T1000 (cell line): ENCODE results near the gene CDK14.

Experiments used
- DNase-seq: peaks from one replicate; lab custom pipeline; 2025; ENCODE audit warnings: mixed read lengths; lab: John Stamatoyannopoulos, UW

The CDK14 gene

GRCh38 chr7:90597563-90598253 is 1.6 kb downstream of the CDK14 start:
- DNase-seq, result no peak

GRCh38 chr7:90599038-90599437 is 2.9 kb downstream of the CDK14 start:
- DNase-seq, result no peak

DNA sequence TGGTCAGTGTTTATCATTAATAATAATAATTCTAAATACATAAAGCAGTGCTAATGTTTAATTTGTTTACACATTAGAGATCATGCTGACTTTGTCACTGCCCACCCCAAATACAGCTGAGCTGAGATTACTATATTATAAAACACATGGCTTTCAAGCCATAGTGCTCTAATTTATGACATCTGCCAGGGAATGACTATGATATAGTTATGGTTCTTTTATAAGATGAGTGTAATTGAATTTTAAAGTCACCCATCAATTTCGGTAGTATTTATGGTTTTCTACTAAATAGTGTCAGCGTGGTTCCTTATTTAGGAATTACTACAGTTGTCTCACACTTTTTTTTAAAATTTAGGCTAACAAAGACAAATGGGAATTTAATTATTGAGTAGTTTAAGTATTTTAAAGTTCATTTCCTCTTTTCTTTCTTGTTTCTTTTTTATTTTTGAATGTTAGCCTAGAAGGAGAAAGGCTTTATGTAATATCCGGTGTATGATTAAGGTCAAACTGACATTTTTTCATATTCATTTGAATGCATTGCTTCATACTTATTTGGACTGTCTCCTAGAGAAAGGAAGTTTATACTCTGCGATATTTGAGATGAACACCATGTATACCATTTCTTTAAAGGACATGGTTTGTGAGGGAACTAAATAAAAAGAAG is 3.9 kb downstream of the CDK14 start:
- DNase-seq, result no peak

DNA sequence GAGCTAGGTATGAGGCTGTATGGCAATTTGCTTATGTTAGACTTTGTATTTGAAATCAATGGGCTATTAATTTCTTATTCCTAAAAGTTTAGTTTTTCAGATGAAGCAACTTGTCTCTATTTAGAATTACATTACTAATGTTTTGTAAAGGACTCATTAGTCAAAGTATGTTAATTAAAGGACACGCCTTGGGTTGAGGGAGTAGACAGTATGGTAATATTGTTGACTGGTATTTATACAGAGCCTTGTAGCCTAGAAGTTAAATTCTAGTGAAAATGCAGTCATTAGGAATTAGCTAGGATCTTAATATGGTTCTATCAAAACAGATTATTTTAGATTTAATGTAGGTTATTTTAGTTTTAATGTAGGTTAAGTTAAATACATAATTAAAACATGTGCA is 6.2 kb downstream of the CDK14 start:
- DNase-seq, result no peak

- DNase-seq, result no peak
These were observed 7.2 kb downstream of the CDK14 start for GRCh38 chr7:90603346-90603745.

GRCh38 chr7:90604383-90604782 is 8.3 kb downstream of the CDK14 start:
- DNase-seq, result no peak

DNA sequence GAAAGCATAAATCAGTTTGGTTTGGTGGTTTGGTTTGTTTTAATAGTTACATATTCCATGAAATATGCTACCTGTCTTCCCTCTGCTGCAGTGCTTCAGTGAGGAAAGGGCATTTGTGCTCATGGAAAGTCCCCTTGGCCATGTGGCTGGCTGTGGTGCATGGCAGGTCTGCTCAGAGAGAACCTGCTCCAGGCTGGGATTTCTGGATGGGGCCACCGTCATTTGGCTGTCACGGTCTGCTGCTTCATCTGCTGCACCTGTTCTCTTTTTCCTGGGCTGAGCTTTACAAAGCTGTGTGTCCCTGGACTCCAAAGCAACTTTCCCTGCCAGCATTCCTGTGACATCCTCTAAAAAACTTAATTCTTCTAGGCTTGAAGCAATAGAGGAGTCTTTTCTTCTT is 8.9 kb downstream of the CDK14 start:
- DNase-seq, result no peak

DNA sequence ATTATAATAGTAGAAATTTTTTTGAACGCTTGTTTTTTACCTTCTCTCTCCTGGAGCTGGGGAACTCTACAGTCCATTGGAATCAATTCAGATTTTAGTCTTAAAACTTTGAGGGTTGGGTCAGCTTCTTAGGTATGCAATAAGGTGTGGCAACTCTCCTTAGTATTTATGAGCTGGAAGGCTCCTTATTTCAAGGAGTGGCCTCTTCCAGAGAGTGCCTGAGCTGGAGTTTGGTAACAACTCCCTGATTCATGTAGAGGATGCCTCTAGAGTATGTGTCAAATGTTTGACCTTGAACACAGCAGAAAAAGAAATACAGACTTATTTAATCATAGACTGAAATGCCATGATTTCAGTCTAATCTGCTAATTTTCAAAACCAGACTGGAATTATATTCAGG is 11.1 kb downstream of the CDK14 start:
- DNase-seq, result no peak

- DNase-seq, result no peak
These were observed 14.0 kb downstream of the CDK14 start for GRCh38 chr7:90610105-90610504.

- DNase-seq, result no peak
These were observed 15.0 kb downstream of the CDK14 start for GRCh38 chr7:90611115-90611514.

DNA sequence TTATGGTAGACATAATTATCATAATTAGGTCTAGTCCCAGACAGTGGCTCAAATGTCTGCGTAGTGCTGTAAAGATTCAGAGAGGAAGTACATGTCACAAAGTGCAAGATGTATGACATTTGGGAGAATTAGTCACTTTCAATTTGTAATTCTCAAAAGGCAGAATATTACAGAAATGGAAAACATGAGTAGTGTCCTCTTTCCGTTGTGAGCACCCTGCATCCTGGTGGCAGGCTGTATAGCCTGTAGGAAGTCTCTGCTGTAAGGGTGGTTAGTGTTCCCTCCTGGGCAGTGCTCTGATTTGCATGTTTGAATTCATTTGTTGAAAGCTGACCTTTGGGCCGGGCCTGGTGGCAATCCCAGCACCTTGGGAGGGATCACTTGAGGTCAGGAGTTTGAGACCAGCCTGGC is 17.0 kb downstream of the CDK14 start:
- DNase-seq, result no peak

DNA sequence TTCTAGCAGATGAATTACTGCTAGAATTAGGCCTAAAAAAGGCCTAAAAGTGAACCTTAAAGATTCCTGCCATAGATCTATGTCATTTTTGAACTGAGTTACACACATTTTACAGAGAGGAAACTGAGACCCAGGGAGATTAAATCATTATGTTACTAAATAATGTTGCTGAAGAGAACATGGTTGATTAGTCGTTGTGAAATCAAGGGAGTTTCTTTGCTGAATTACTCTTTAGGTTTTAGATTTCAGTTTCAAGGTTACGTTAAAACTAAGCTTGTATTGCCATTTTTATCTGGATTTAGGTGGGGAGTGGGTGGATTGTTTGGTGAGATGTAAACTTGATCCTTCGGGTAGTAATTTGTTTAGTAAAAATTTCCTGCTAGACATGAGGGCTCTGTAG is 21.3 kb downstream of the CDK14 start:
- DNase-seq, result no peak

GRCh38 chr7:90618876-90619275 is 22.8 kb downstream of the CDK14 start:
- DNase-seq, result no peak

GRCh38 chr7:90621125-90621746 is 25.1 kb downstream of the CDK14 start:
- no peak for DNase-seq

DNA sequence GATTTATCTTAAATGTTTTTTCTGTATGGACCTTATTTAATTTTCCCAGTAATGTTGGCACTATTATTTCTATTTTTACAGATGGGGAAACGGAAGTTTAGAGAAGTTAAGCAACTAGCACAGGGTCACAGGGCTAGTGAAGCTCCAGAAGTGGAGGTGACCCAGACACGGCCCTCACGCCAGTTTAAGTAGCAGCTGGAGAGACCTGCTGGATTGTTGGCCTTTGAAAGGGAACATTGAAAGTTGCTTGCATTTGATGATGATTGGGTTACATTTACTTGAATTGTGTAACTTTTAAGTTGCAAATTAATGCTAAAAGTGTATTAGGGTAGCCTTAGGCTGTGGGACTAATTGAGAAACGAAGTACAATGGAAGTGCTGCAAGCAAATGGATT is 25.6 kb downstream of the CDK14 start:
- no peak for DNase-seq

- DNase-seq, result no peak
These were observed 26.5 kb downstream of the CDK14 start for GRCh38 chr7:90622670-90623069.

DNA sequence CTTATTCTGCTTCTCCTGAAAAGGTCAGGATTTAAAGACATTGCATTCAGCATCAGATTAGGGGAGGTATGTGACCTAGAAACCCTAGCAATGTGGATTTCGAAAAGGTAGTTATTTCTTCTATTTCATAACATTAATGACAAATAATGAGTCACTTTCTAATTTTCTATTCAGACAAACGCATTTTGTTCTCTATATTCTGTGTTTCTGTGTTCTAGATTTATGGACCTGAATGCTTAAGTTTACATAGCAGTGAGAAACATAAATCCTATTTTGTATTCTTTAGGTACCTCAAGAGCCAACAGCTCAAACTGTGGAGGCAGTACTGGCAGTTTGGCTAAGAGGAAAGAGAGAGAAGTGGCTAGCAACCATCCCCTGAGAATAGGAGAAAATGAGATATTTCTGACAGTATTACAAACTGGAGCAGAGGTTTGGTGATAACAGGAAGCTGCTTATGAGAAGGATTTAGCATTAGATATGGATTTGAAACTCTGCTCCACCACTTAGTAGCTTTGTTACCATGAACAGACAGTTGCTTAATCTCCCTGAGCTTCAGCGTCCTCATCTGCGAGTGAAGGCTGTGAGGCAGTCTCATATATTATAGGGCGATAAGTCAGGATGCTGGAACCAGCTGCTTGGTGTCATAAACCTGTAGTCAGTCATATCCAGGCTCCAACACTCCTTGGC is 28.2 kb downstream of the CDK14 start:
- no peak for DNase-seq

DNA sequence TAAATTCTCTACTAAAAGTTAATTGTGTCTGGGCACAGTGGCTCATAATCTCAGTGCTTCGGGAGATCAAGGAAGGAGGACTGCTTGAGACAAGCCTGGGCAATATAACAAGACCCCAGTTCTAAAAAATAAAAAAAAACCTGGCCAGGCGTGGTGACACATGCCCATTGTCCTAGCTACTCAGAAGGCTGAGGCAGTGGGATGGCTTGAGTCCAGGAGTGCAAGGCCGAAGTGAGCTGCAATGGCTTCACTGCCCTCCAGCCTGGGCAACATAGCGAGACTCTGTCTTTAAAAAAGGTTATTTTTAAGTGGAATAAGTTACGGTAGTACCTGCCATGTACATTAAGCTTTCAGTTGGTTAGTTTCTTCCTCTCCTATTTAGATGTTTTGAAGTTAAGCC is 28.9 kb downstream of the CDK14 start:
- DNase-seq, result no peak

DNA sequence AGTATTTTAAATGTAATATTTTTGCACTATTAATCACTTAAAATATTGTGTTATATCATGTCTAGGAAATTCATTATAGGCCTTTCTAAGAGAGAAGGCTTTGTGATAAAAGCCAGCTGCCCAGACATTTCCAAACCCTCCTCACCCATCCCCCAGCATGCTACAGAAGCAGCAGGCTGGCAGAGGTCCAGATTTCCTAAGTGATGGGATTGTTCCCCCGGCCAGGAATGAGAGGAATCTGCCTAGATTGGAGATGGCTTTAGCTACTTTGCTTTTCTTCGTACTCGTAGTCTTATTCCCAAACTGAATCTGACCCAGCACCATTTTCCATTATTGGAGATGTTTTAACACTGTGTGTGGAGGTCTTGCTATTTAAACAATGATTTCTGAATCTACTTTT is 29.4 kb downstream of the CDK14 start:
- no peak for DNase-seq

GRCh38 chr7:90626013-90626412 is 29.9 kb downstream of the CDK14 start:
- DNase-seq, result no peak

DNA sequence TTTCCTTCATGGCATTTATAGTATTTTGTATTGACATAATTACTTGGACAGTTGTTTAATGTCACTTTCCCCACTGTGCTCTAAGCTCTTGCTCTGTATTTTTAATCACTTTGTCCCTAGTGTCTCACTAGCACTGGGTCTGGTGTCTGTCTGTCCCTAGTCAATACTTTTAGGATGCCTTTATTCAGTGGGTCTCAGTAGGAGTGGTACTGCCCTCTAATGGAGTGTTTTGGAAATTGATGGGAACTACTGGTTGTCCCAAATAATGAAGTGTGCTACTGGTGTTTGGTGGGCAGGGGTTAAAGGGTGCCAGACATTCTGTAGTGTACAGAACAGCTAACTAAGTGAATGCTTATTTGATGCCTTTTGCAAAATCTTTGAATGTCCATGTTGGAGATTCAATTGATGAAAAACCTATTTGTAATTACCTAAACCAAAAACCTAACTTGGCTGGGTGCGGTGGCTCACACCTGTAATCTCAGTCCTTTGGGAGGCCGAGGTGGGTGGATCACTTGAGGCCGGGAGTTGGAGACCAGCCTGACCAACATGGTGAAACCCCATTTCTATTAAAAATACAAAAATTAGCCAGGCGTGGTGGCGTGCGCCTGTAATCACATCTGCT is 33.3 kb downstream of the CDK14 start:
- no peak for DNase-seq

- DNase-seq, result no peak
These were observed 35.4 kb downstream of the CDK14 start for GRCh38 chr7:90631502-90631901.
